Tibial nerve (tissue), 4 donors: ENCODE results near the gene SKA3. TPM values are rescaled to one million over a fixed set of nuclear protein-coding genes. Genes with fewer than 3 reads are reported as not detected.

Experiments used
- DNase-seq, 2 donors: peaks; one replicate each; pipeline ENCODE4 v3.0.0-alpha.2; 2019; ENCODE audit warnings: low spot score in 2 of 2
- H3K27ac ChIP-seq, 4 donors: fragments of 200-600 bp; sonication (generic) in 3 of 4; one replicate each; pipeline ENCODE4 v1.5.1; 2017 to 2019; ENCODE audit warnings: mild to moderate bottlenecking in 1 of 4
- H3K27me3 ChIP-seq, 2 donors: fragments of 200-600 bp; sonication (generic) in 1 of 2; one replicate each; pipeline versions ENCODE4 v1.5.1 to v1.6.0; 2017 to 2019
- H3K36me3 ChIP-seq, 3 donors: fragments of 200-600 bp; sonication (generic); one replicate each; pipeline ENCODE4 v1.5.1; 2018 to 2019
- H3K4me1 ChIP-seq, 4 donors: fragments of 200-600 bp; sonication (generic) in 3 of 4; one replicate each; pipeline ENCODE4 v1.5.1; 2017 to 2019
- H3K4me3 ChIP-seq, 4 donors: fragments of 200-600 bp; sonication (generic) in 3 of 4; one replicate each; pipeline ENCODE4 v1.5.1; 2017 to 2019; ENCODE audit warnings: mild to moderate bottlenecking in 1 of 4, moderate library complexity in 1 of 4
- H3K9me3 ChIP-seq, 4 donors: fragments of 200-600 bp; sonication (generic) in 3 of 4; one replicate each; pipeline ENCODE4 v1.5.1; 2017 to 2019
- CTCF ChIP-seq, 5 experiments: fragments of 200-600 bp in 3 of 5; fragments of 450-650 bp in 2 of 5; sonication (generic) in 3 of 5; IDR thresholded peaks; one replicate each; pipeline ENCODE4 v1.5.1; 2016 to 2019; ENCODE audit warnings: antibody characterized with exemption in 5 of 5, mild to moderate bottlenecking in 3 of 5, moderate library complexity in 2 of 5
- EP300 ChIP-seq, 2 donors: sonication (generic); formaldehyde crosslinking; IDR thresholded peaks; one replicate each; pipeline ENCODE4 v1.6.1; 2017; ENCODE audit warnings: antibody characterized with exemption in 2 of 2, mild to moderate bottlenecking in 1 of 2
- POLR2A ChIP-seq, 2 donors: fragments of 450-650 bp; IDR thresholded peaks; one replicate each; pipeline ENCODE4 v1.6.1; 2017; ENCODE audit warnings: antibody characterized with exemption in 2 of 2, mild to moderate bottlenecking in 2 of 2, moderate library complexity in 2 of 2
- WGBS, 2 donors: methylation state at CpG; one replicate each; pipeline ENCODE4 v1.1.5; 2018; 5-methylcytosine and 5-hydroxymethylcytosine counted together
- total RNA-seq, 4 donors: library from RNA; depleted of rRNA; stranded (reverse); fragments of >200 nt; gene quantifications; one replicate each; pipeline ENCODE4 v1.1.0, GENCODE V29; 2016

Gene SKA3
- total RNA-seq, 4 donors from 2014 or later: 0.20 to 2.3 (median 0.26) TPM

DNA sequence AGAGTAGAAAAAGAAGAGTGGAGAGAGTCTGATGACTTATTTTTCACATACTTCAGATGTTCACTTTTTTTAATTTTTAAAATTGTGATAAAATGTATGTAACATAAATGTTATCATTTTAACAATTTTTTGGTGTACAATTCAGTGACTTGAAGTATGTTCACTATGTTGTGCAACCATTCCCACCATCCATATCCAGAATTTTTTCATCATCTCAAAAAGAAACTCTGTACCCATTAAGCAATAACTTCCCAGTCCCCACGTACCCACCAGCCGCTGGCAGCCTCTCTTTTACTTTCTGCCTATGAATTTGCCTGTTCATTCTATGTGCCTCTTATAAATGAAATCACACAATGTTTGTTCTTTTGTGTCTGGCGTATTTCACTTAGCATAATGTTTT is 43.3 kb downstream of the SKA3 start:
- H3K27me3 ChIP-seq: no peaks in the 10 kb centered on the region
- WGBS, 2 donors: 42 to 44% methylated on average over 3 of the region's 3 CpGs
- no peaks in the 10 kb centered on the region for H3K9me3 ChIP-seq
- no peaks in the 10 kb centered on the region for H3K36me3 ChIP-seq
- TF ChIP-seq POLR2A (IDR thresholded peaks at IDR 0.05) (no peak), EP300 (IDR thresholded peaks at IDR 0.05) (no peak), CTCF (IDR thresholded peaks at IDR 0.05) (no peak)
- no peak for DNase-seq
- no peak overlapping the region for H3K4me3 ChIP-seq
- no peak overlapping the region for H3K27ac ChIP-seq
- no peaks in the 10 kb centered on the region for H3K4me1 ChIP-seq

DNA sequence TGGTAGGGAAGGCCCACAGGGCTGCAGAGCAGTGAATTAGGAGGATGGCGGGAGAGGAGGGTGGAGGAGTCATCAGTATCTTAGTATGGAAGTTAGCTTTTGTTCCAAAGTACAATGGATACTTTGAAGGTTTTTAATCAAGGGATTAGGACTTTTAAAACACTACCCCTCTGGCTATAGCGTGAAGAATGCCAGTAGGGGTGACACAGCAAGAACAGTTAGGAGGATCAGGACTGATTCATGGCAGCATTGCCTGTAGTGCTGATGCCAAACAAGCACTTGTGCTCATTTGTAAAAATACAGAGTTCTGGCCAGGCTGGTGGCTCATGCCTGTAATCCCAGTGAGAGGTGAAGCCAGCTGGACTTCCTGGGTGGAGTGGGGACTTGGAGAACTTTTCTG is 46.2 kb downstream of the SKA3 start:
- Histone ChIP-seq H3K4me3 (no peak overlapping the region), H3K27ac (no peak overlapping the region), H3K27me3 (no peaks in the 10 kb centered on the region), H3K4me1 (no peaks in the 10 kb centered on the region), H3K9me3 (no peaks in the 10 kb centered on the region), H3K36me3 (no peaks in the 10 kb centered on the region)
- TF ChIP-seq CTCF (IDR thresholded peaks at IDR 0.05): no peak
- no peak for TF ChIP-seq POLR2A (IDR thresholded peaks at IDR 0.05)
- no peak for TF ChIP-seq EP300 (IDR thresholded peaks at IDR 0.05)
- 90 to 91% methylated on average over 2 of the region's 2 CpGs for WGBS, 2 donors
- no peak for DNase-seq

- WGBS, 2 donors: 28 to 35% methylated on average over 7 of the region's 7 CpGs
- TF ChIP-seq CTCF (IDR thresholded peaks at IDR 0.05) (no peak), POLR2A (IDR thresholded peaks at IDR 0.05) (no peak), EP300 (IDR thresholded peaks at IDR 0.05) (no peak)
- no peaks in the 10 kb centered on the region for H3K9me3 ChIP-seq
- H3K4me1 ChIP-seq: no peaks in the 10 kb centered on the region
- H3K36me3 ChIP-seq: no peaks in the 10 kb centered on the region
- no peak overlapping the region for H3K4me3 ChIP-seq
- H3K27me3 ChIP-seq: no peaks in the 10 kb centered on the region
- no peak overlapping the region for H3K27ac ChIP-seq
- DNase-seq: no peak
Measured at GRCh38 chr13:21124852-21125251, 51.5 kb downstream of the SKA3 start.

- TF ChIP-seq POLR2A (IDR thresholded peaks at IDR 0.05) (no peak), EP300 (IDR thresholded peaks at IDR 0.05) (no peak), CTCF (IDR thresholded peaks at IDR 0.05) (no peak)
- Histone ChIP-seq H3K27ac (no peak overlapping the region), H3K9me3 (no peaks in the 10 kb centered on the region), H3K4me1 (no peaks in the 10 kb centered on the region), H3K36me3 (no peaks in the 10 kb centered on the region), H3K4me3 (no peak overlapping the region), H3K27me3 (no peaks in the 10 kb centered on the region)
- 81% methylated on average over 6 to 8 of the region's 8 CpGs for WGBS, 2 donors
- no peak for DNase-seq
Measured at GRCh38 chr13:21123956-21124355, 52.4 kb downstream of the SKA3 start.

GRCh38 chr13:21121616-21122015 is 54.7 kb downstream of the SKA3 start:
- no peak overlapping the region for H3K27ac ChIP-seq
- no peaks in the 10 kb centered on the region for H3K4me1 ChIP-seq
- H3K36me3 ChIP-seq: no peaks in the 10 kb centered on the region
- no peak for TF ChIP-seq EP300 (IDR thresholded peaks at IDR 0.05)
- no peak for TF ChIP-seq POLR2A (IDR thresholded peaks at IDR 0.05)
- no peak for TF ChIP-seq CTCF (IDR thresholded peaks at IDR 0.05)
- no peak for DNase-seq
- no peaks in the 10 kb centered on the region for H3K27me3 ChIP-seq
- no peaks in the 10 kb centered on the region for H3K9me3 ChIP-seq
- 80 to 83% methylated on average over 9 of the region's 9 CpGs for WGBS, 2 donors
- no peak overlapping the region for H3K4me3 ChIP-seq
